PC-9 (cell line): Measurements from ENCODE around the gene HAP1. TPM values are rescaled to one million over a fixed set of nuclear protein-coding genes. Genes with fewer than 3 reads are reported as not detected.

Source experiments
- BruUV-seq: library from RNA; stranded (reverse); fragments of 400-500 nt; replicated peaks from 2 replicates; lab custom pipeline; 2021; lab: Mats Ljungman, UMichigan
- CTCF ChIA-PET: fragments of 300-600 bp; sonication (Branson Sonifier 250); formaldehyde crosslinking; loops from one replicate; lab custom pipeline; 2022; ENCODE audit warnings: antibody characterized with exemption; lab: Charles Lee
- POLR2A ChIA-PET: fragments of 300-600 bp; sonication (Branson Sonifier 250); formaldehyde crosslinking; loops from one replicate; lab custom pipeline; 2022; ENCODE audit warnings: antibody characterized with exemption; ENCODE audit not compliant: unreplicated experiment; lab: Charles Lee
- DNase-seq, 2 experiments: peaks; one replicate each; pipeline versions ENCODE4 v3.0.0 to v3.0.0-alpha.2; 2015 to 2022; ENCODE audit warnings: mixed read lengths in 1 of 2
- H2AFZ ChIP-seq: fragments of 200-600 bp; sonication (generic); 2 replicates; pipeline ENCODE4 v1.8.1; 2017; ENCODE audit warnings: antibody characterized with exemption
- H3F3A ChIP-seq: fragments of 200-600 bp; sonication (generic); 2 replicates; pipeline ENCODE4 v1.8.1; 2017; ENCODE audit warnings: antibody characterized with exemption, mild to moderate bottlenecking, low read depth; ENCODE audit not compliant: insufficient read depth
- H3K27ac ChIP-seq: fragments of 200-600 bp; sonication (generic); 2 replicates; pipeline ENCODE4 v1.6.1; 2016; ENCODE audit warnings: mixed run types
- H3K27me3 ChIP-seq: fragments of 200-600 bp; sonication (generic); 2 replicates; pipeline ENCODE4 v1.6.1; 2016; ENCODE audit warnings: low read depth, mixed run types; ENCODE audit not compliant: insufficient read depth
- H3K36me3 ChIP-seq: fragments of 200-600 bp; sonication (generic); 2 replicates; pipeline ENCODE4 v1.6.1; 2016; ENCODE audit warnings: low read depth, mixed run types
- H3K4me1 ChIP-seq: fragments of 200-600 bp; sonication (generic); replicated peaks from 2 replicates; pipeline ENCODE4 v1.6.1; 2016; ENCODE audit warnings: mixed run types; ENCODE audit not compliant: insufficient read depth
- H3K4me2 ChIP-seq: fragments of 200-600 bp; sonication (generic); 2 replicates; pipeline ENCODE4 v1.6.1; 2017; ENCODE audit warnings: mixed run types
- H3K4me3 ChIP-seq: fragments of 200-600 bp; sonication (generic); 2 replicates; pipeline ENCODE4 v1.6.1; 2016; ENCODE audit warnings: mixed run types
- H3K79me2 ChIP-seq: fragments of 200-600 bp; sonication (generic); 2 replicates; pipeline ENCODE4 v1.6.1; 2017; ENCODE audit warnings: low read depth, mixed run types
- H3K9me2 ChIP-seq: fragments of 200-600 bp; sonication (generic); 2 replicates; pipeline ENCODE4 v1.8.1; 2017; ENCODE audit warnings: mild to moderate bottlenecking; ENCODE audit not compliant: insufficient read depth
- H3K9me3 ChIP-seq: fragments of 200-600 bp; sonication (generic); 2 replicates; pipeline ENCODE4 v1.8.1; 2016; ENCODE audit warnings: low read depth; ENCODE audit not compliant: insufficient read depth
- H4K20me1 ChIP-seq: fragments of 200-600 bp; sonication (generic); 2 replicates; pipeline ENCODE4 v1.8.1; 2017; ENCODE audit not compliant: insufficient read depth
- CTCF ChIP-seq: fragments of 200-600 bp; sonication (generic); conservative IDR thresholded peaks from 2 replicates; pipeline ENCODE4 v1.6.1; 2017; ENCODE audit warnings: mixed run types, antibody characterized with exemption, mild to moderate bottlenecking, moderate library complexity
- EZH2 ChIP-seq: fragments of 200-600 bp; sonication (generic); IDR thresholded peaks from 2 replicates; pipeline ENCODE4 v1.8.0; 2017; ENCODE audit warnings: antibody characterized with exemption, low read depth
- intact Hi-C: fragments of 100-400 bp; cut with micrococcal nuclease; formaldehyde crosslinking; loops from one replicate; pipeline ENCODE4 v1.10.0; 2022; ENCODE audit not compliant: unreplicated experiment
- total RNA-seq: library from RNA; stranded (reverse); gene quantifications from 2 replicates; pipeline ENCODE4 v1.2.3, GENCODE V29; 2021

Gene HAP1
- total RNA-seq, 1 experiment from 2014 or later = 1.1 TPM

GRCh38 chr17:41683441-41684007, 50.9 kb downstream of the HAP1 start:
- H3K27me3 ChIP-seq = no peaks in the 10 kb centered on the region
- H3K79me2 ChIP-seq = no peaks in the 10 kb centered on the region
- H3K4me1 ChIP-seq = peaks cover 15% of the 10 kb centered on the region
- no peak overlapping the region for H3K4me3 ChIP-seq
- H3F3A ChIP-seq = peaks cover 26% of the 10 kb centered on the region
- no peaks in the 10 kb centered on the region for H3K9me3 ChIP-seq
- H3K27ac ChIP-seq = no peak overlapping the region
- POLR2A ChIA-PET = no interaction called here
- no peaks in the 10 kb centered on the region for H3K9me2 ChIP-seq
- H4K20me1 ChIP-seq = no peaks in the 10 kb centered on the region
- no peaks in the 10 kb centered on the region for H3K36me3 ChIP-seq
- TF ChIP-seq EZH2 = no peak
- TF ChIP-seq CTCF = no peak
- DNase-seq = no peak
- intact Hi-C loops = no loop called here
- CTCF ChIA-PET = no interaction called here
- H2AFZ ChIP-seq = no peak overlapping the region
- H3K4me2 ChIP-seq = no peak overlapping the region
- BruUV-seq = no TSS peak

- no peak overlapping the region for H3K4me2 ChIP-seq
- H3F3A ChIP-seq = peaks cover 28% of the 10 kb centered on the region
- ChIA-PET POLR2A (no interaction called here), CTCF (no interaction called here)
- no peaks in the 10 kb centered on the region for H3K9me3 ChIP-seq
- no peaks in the 10 kb centered on the region for H3K36me3 ChIP-seq
- H3K4me1 ChIP-seq = peaks cover 21% of the 10 kb centered on the region
- no peaks in the 10 kb centered on the region for H4K20me1 ChIP-seq
- H2AFZ ChIP-seq = no peak overlapping the region
- BruUV-seq = no TSS peak
- H3K27me3 ChIP-seq = no peaks in the 10 kb centered on the region
- no peaks in the 10 kb centered on the region for H3K9me2 ChIP-seq
- no peak for DNase-seq
- no peak overlapping the region for H3K4me3 ChIP-seq
- H3K27ac ChIP-seq = no peak overlapping the region
- intact Hi-C loops = no loop called here
- no peak for TF ChIP-seq CTCF
- no peak for TF ChIP-seq EZH2
- no peaks in the 10 kb centered on the region for H3K79me2 ChIP-seq
Observed at GRCh38 chr17:41682631-41683030, 51.8 kb downstream of the HAP1 start.

DNA sequence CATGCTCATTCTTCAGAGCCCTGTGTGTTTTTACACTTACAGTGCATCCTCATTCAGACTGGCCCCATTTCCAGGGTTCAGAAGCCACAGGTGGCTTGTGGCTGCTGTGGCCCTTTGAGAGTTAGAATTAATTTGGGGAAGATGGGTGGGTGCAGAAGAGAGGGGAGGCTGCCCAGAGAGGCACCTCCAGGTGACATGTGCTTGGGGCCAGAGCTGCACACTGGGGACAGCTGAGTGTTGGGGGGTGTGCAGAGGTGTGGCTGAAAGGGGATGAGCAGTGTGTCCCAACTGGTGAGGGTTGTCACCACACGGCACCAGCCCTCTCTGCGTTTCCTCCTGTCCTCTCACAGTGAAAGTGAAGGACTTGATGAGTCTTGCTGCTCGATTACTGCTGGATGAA, 52.7 kb downstream of the HAP1 start:
- ChIA-PET CTCF (no interaction called here), POLR2A (interaction anchor here (0.7 kb wide), 1 partner anchor 1207 kb away, joined by 4 read pairs; no protein-coding TSS in a partner anchor)
- BruUV-seq = no TSS peak
- Histone ChIP-seq H3K27ac (no peak overlapping the region), H3F3A (peaks cover 26% of the 10 kb centered on the region), H3K9me2 (no peaks in the 10 kb centered on the region), H3K36me3 (no peaks in the 10 kb centered on the region), H3K9me3 (no peaks in the 10 kb centered on the region), H3K27me3 (no peaks in the 10 kb centered on the region), H4K20me1 (no peaks in the 10 kb centered on the region), H2AFZ (no peak overlapping the region), H3K4me2 (no peak overlapping the region), H3K4me3 (no peak overlapping the region), H3K4me1 (peaks cover 21% of the 10 kb centered on the region), H3K79me2 (no peaks in the 10 kb centered on the region)
- intact Hi-C loops = no loop called here
- DNase-seq = no peak
- TF ChIP-seq EZH2 (no peak), CTCF (no peak)
